Ishikawa (cell line): ENCODE results near the gene VSNL1.

Source experiments
- CEBPB ChIP-seq: IDR thresholded peaks from 2 replicates; pipeline ENCODE4 v1.6.1; 2012
- TF ChIP-seq, protein P1 (sequence below): IDR thresholded peaks from 2 replicates; pipeline ENCODE4 v1.6.1; 2012

DNA sequence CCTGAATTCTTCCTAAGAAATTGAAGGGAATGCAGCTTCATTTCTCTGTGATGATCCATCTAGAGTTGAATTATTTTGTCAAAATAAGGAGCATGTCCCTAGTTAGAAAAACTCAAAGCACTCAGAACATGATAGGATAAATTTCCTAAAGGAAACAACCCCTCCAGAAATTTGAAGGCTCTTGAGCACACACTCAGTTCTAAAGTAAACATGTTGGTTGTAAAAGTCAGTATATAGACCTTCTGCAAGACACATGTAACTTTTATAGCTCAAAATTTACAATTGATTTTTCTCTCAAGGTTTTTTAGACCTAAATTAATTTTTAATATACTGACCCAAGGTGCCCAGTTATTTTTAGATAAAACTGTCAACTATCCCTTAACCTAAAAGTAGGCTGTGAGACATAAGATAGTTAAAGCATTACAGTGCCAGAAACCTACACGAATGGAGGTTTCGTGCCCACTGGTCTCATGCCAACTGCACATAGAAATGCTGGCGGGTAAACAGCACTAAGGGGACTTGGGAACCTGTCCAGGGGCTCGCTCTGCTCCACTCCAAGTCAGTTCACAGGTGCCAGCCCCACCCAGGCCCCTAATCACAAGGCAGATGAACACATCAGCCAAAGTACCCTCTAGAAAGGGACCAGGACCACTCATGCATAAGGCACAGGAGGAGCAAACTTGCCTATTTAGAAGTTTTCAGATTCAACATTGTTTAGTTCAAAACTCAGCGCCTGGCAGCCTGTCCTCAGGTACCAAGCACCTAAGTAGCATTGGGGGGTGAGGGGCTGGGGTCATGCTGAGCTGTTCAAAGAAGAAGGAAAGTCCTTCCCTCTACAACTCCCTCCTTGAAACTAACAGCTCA is 106.6 kb downstream of the VSNL1 start:
- TF ChIP-seq, protein P1, sequence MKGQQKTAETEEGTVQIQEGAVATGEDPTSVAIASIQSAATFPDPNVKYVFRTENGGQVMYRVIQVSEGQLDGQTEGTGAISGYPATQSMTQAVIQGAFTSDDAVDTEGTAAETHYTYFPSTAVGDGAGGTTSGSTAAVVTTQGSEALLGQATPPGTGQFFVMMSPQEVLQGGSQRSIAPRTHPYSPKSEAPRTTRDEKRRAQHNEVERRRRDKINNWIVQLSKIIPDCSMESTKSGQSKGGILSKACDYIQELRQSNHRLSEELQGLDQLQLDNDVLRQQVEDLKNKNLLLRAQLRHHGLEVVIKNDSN = no peak
- no peak for TF ChIP-seq CEBPB
